Stimulated activated naive B cell treated with anti-CD40 and anti-IgM and Interleukin-4, amounts not matched to agents 10 μg/mL and 1 μg/mL and 100 μg/mL, for 72 hours (primary cell): Measurements from ENCODE around the gene AQP10.
"Not testable (repeated sequence)": the region's sequence is repeated elsewhere in the genome, so short reads cannot be mapped to it uniquely, and the experiment has no call there.

Source experiments
- ATAC-seq, 2 donors: fragments of 150-1000 bp; cut with Tn5 transposase; replicated peaks; 2 replicates each; pipeline ENCODE4 v1.10.0; 2021; ENCODE audit warnings: moderate library complexity in 1 of 2
- DNase-seq: peaks from one replicate; pipeline ENCODE4 v3.0.0; 2021
- H3K27ac Mint-ChIP-seq: one replicate; pipeline ENCODE4 v1.8.0; 2022; ENCODE audit warnings: mild to moderate bottlenecking, mixed read lengths
- H3K27me3 Mint-ChIP-seq, 2 donors: one replicate each; pipeline ENCODE4 v1.8.0; 2022; ENCODE audit warnings: mixed read lengths in 2 of 2
- H3K36me3 Mint-ChIP-seq, 2 donors: one replicate each; pipeline ENCODE4 v1.8.0; 2022; ENCODE audit warnings: mixed read lengths in 2 of 2, mild to moderate bottlenecking in 1 of 2
- H3K4me1 Mint-ChIP-seq, 2 donors: one replicate each; pipeline ENCODE4 v1.8.0; 2022; ENCODE audit warnings: mixed read lengths in 2 of 2, mild to moderate bottlenecking in 1 of 2
- H3K4me3 Mint-ChIP-seq, 2 donors: one replicate each; pipeline ENCODE4 v1.8.0; 2022; ENCODE audit warnings: mild to moderate bottlenecking in 2 of 2, mixed read lengths in 2 of 2, moderate library complexity in 1 of 2
- H3K9me3 Mint-ChIP-seq, 2 donors: one replicate each; pipeline ENCODE4 v1.8.0; 2022; ENCODE audit warnings: mixed read lengths in 2 of 2, mild to moderate bottlenecking in 1 of 2

The AQP10 gene

DNA sequence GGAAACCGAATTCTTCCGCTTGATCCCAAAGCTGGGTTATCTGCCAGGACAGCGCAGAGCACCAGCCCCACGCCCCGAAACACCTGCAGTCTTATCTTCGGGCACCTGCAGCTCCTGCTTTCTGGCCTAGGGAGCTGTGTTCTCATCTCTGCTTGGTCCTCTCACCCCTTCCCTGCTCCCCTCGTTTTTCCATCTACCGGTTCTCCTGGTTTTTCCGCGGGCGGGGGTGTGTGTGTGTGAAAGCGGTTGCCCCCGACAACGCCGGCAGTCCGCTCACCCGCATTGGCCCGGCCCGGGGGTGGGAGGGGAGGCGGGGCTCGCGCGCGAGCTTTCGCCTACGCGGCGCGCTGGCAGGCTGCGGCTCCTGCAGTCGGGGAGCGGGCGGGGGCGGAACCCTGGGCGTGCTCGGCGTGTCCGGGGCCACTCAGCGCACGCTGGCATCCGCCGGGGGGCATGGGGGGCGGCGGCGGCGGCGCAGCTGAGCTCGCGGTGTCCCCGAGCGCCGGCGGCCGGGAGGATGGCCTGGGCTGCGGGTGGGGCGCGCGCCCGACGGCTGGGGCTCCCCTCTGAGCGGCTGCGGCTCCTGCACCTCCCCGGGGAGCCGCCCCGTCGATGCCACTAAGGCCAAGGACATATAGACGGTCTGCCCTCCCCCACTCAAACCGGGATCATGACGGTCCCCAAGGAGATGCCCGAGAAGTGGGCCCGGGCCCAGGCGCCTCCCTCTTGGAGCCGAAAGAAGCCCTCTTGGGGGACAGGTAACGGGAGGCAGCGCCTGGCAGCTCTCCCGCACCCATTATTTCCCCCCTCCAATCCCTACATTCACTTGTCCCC, 7.6 kb downstream of the AQP10 start:
- Mint-ChIP-seq H3K36me3 (peaks cover 15 to 29% of the 10 kb centered on the region in 2 donors), H3K4me3 (peak overlapping the region; percentile 84 to 91), H3K4me1 (peaks cover 39 to 58% of the 10 kb centered on the region in 2 donors), H3K27ac (peak overlapping the region; percentile 1), H3K27me3 (no peaks in the 10 kb centered on the region), H3K9me3 (no peaks in the 10 kb centered on the region)
- DNase-seq (peak; percentile 58), ATAC-seq (peak; percentile 40 to 68)

DNA sequence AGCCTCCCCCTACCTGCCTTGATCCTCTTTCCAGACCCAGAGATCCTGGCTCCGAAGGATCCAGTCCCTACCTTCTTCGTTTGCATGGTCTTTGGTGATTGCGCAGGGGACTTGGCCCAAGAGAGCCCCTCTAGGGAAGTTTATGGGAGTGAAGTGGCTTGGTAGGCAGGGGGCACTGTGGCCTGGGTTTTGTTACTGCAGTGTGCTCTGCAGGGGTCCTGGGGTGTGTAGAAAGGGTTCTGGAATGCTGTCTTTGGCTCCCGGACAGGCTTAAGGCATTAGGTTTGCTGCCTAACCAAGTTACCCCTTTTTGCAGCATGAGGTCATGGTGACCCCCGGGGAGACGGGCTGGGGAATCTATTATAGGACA, 8.2 kb downstream of the AQP10 start:
- Mint-ChIP-seq H3K9me3 (no peaks in the 10 kb centered on the region), H3K36me3 (peaks cover 18 to 35% of the 10 kb centered on the region in 2 donors), H3K27ac (no peak overlapping the region), H3K4me1 (peaks cover 39 to 60% of the 10 kb centered on the region in 2 donors), H3K4me3 (peak overlapping the region; percentile 45 to 48), H3K27me3 (no peaks in the 10 kb centered on the region)
- DNase-seq, result no peak
- ATAC-seq, result no peak

DNA sequence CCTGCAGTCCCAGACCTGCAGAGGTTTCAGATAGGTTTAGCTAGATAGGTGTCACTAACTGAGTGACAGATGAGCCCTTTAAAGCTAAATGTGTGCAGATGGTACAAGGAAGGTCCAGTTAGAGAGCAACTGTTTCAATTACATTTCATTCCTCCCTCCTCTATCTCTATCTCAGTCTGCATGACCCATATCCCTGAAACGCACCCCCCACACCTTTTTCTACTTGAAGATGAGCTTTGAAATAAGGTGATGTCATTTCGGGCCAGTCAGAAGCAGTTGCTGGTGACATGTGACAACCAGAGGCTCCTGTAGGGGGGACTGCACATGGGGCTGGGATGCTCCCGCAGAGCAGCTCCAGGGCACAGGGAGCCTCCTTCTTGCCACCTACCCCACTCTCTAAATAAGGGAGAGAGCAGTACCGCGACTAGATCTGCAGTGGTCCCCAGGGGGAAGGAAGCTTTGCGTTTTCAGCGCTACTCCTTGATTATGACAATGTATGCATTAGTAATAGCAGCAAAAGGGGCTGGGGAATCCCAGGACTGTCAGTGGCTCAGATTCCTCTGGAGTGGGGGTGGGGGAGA, 8.7 kb downstream of the AQP10 start:
- H3K36me3 Mint-ChIP-seq, result peaks cover 22 to 39% of the 10 kb centered on the region in 2 donors
- DNase-seq (no peak), ATAC-seq (no peak)
- no peaks in the 10 kb centered on the region for H3K9me3 Mint-ChIP-seq
- H3K27ac Mint-ChIP-seq, result no peak overlapping the region
- H3K27me3 Mint-ChIP-seq, result no peaks in the 10 kb centered on the region
- H3K4me1 Mint-ChIP-seq, result peaks cover 36 to 60% of the 10 kb centered on the region in 2 donors
- no peak overlapping the region for H3K4me3 Mint-ChIP-seq

DNA sequence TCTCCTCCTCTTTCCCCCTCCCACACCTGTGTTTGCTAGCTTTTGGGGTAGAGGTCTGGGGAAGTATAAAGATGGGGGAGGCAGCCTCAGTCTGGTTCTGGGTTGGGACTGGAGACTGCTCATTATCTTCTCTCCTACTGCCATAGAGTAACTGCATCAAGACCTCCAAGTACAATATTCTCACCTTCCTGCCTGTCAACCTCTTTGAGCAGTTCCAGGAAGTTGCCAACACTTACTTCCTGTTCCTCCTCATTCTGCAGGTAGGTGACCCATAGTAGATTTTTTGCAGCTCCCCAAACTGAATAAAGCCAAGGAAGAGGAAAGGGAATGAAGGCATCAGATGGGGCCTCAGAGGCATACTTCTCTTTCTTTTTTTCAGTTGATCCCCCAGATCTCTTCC, 9.8 kb downstream of the AQP10 start:
- Mint-ChIP-seq H3K36me3 (peaks cover 25 to 47% of the 10 kb centered on the region in 2 donors), H3K4me3 (no peak overlapping the region), H3K27ac (no peak overlapping the region), H3K27me3 (no peaks in the 10 kb centered on the region), H3K4me1 (peaks cover 37 to 65% of the 10 kb centered on the region in 2 donors), H3K9me3 (no peaks in the 10 kb centered on the region)
- no peak for ATAC-seq
- no peak for DNase-seq

DNA sequence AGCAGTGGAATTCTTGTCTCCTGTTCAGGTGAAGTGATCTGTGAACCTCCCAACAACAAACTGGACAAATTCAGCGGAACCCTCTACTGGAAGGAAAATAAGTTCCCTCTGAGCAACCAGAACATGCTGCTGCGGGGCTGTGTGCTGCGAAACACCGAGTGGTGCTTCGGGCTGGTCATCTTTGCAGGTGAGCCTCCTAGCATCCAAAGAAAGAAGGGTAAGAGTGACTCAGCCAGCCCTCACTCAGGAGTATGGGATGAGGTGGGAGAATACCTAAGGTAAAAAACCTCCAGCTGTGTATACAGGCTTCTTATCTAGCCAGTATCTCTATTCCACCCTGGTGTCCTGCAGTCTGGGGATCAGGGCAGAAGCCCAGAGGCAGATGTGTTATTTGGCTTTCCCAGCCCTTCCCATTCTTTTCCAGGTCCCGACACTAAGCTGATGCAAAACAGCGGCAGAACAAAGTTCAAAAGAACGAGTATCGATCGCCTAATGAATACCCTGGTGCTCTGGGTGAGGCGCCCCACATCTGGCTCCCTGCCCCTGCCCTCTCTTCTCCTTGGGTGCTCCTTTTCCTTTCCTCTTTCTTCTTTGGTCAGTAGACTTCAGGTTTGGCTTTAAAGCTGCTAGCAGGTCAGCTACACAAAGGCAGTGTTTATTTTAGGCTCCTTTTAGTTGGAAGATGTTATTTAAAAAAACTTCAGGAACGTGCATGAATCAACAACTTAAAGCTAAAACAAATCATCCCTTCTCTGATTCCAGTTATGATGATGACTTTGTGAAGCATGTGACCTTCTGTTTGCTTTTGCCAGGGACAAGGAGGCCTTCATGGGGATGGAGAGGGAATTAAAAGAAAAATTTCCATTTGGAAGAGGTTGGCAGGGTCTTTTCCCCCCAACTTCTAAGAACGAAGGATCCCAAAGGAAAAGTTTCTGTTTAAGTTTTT, 13.5 kb downstream of the AQP10 start:
- no peak for ATAC-seq
- H3K4me1 Mint-ChIP-seq, result peaks cover 13 to 30% of the 10 kb centered on the region in 2 donors
- peaks cover 40 to 63% of the 10 kb centered on the region in 2 donors for H3K36me3 Mint-ChIP-seq
- no peak overlapping the region for H3K27ac Mint-ChIP-seq
- DNase-seq, result no peak
- H3K9me3 Mint-ChIP-seq, result no peaks in the 10 kb centered on the region
- H3K4me3 Mint-ChIP-seq, result peak overlapping the region in 1 of 2 donors; percentile 69
- H3K27me3 Mint-ChIP-seq, result no peaks in the 10 kb centered on the region

DNA sequence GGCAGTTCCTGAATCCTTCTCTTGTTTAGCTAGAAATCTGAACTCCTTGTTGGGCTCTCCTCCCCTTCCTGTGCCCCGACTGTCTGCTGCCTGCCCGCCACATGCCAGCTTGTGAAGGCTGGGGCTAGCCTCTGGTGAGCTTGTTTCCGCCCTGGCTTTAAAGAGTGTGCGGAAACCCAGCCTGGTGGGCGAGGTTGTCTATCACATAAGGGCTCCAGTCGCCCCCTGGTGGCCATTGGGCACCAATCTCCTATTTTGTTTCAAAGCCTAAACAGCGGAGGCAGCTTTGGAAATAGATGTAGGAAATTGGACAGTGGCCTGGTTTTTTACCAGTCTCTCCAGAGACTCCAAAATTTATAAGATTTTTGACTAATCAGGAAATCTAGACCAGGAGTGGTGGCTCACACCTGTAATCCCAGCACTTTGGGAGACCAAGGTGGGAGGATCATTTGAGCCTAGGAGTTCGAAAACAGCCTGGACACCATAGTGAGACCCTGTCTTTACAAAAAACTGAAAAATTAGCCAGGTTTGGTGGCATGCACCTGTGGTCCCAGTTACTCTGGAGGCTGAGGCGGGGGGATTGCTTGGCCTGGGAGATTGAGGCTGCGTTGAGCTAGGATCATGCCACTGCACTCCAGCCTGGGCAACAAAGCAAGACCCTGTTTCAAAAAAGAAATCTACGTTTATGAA, 14.3 kb downstream of the AQP10 start:
- Mint-ChIP-seq H3K4me3 (peak overlapping the region in 1 of 2 donors; percentile 69), H3K27me3 (no peaks in the 10 kb centered on the region), H3K36me3 (peaks cover 40 to 62% of the 10 kb centered on the region in 2 donors), H3K9me3 (no peaks in the 10 kb centered on the region), H3K4me1 (peaks cover 5 to 21% of the 10 kb centered on the region in 2 donors), H3K27ac (peak overlapping the region; percentile 80)
- ATAC-seq (peak; percentile 99 to 100), DNase-seq (peak; percentile 73)

DNA sequence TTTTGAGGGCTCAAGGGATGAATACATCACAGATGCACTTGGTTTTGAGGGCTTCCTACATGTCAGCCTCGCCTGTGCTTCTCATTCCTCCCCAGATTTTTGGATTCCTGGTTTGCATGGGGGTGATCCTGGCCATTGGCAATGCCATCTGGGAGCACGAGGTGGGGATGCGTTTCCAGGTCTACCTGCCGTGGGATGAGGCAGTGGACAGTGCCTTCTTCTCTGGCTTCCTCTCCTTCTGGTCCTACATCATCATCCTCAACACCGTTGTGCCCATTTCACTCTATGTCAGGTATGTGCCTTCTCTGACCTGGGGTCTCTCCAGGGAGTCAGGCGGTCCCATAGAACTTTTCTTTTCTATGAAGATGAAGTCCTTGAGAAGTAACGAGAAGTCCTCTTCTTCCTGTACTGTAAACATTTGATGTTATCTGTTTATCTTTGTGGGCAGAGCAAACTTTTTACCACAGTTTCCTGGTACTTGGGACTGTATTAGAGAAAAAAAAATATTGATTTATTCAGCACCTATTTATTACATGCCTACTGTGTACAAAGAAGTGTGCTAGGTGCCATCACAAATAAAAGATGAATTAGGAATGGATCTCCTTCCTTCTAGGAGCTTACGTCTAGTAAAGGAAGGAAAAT, 16.5 kb downstream of the AQP10 start:
- Mint-ChIP-seq H3K4me3 (no peak overlapping the region), H3K27ac (no peak overlapping the region), H3K36me3 (peaks cover 47 to 64% of the 10 kb centered on the region in 2 donors), H3K9me3 (no peaks in the 10 kb centered on the region), H3K27me3 (no peaks in the 10 kb centered on the region), H3K4me1 (peaks cover 4 to 14% of the 10 kb centered on the region in 2 donors)
- ATAC-seq, result no peak
- no peak for DNase-seq

DNA sequence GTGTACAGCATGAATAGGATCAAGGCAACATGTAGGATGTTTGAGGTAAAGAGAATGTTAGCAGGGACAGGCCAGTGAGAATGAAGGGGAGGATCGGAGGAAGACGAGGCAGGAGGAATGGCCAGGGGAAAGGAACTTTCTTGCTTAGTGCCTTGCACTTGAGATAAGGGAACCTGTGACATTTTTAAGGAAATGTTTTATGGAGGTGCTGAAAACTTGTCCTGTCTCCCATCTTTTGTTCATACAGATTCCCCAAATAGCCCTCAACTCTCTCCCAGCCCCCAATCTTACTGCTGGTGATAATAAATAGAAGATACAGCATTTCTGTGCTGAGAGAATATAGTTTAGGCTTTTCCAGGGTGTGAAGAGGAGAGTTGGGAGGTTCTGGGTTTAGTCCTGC, 18.0 kb downstream of the AQP10 start:
- no peak for ATAC-seq
- Mint-ChIP-seq H3K27ac (no peak overlapping the region), H3K9me3 (no peaks in the 10 kb centered on the region), H3K4me3 (no peak overlapping the region), H3K27me3 (no peaks in the 10 kb centered on the region), H3K4me1 (peaks cover 7 to 14% of the 10 kb centered on the region in 2 donors), H3K36me3 (peaks cover 57 to 70% of the 10 kb centered on the region in 2 donors)
- DNase-seq, result no peak

DNA sequence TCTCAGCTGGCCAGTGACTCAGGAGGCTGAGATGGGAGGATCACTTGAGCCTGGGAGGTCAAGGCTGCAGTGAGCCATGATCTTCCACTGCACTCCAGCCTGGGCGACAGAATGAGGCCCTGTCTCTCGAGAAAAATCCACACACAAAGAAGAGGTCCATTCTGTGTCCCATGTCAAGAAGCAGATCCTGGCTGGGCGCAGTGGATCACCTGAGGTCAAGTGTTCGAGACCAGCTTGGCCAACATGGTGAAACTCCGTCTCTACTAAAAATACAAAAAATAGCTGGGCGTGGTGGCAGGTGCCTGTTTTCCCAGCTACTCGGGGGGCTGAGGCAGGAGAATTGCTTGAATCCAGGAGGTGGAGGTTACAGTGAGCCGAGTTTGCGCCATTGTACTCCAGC, 20.5 kb downstream of the AQP10 start:
- ATAC-seq, H3K4me1 Mint-ChIP-seq, DNase-seq, H3K4me3 Mint-ChIP-seq, H3K27ac Mint-ChIP-seq, H3K9me3 Mint-ChIP-seq, H3K27me3 Mint-ChIP-seq: not testable (repeated sequence)
- H3K36me3 Mint-ChIP-seq, result peaks cover 57 to 76% of the 10 kb centered on the region in 2 donors

DNA sequence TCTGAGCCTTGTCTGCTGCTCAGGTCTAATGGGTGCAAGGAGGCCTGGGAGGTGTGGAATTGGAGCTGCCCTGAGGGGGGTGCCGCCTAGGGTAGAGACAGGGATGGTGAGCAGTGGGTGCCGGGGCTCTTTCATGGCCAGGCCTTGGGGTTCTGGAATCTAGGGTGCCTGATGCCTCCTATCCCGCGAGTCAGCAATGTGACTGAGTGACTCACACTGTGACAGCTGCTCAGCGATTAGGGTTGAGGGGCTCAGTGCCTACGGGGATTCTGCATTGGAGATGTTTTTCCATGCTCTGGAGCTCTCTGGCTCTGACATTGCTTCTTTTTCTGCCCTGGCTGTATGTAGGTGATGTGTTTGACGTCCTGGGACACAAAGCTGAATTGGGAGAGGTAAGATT, 21.2 kb downstream of the AQP10 start:
- peaks cover 62 to 82% of the 10 kb centered on the region in 2 donors for H3K36me3 Mint-ChIP-seq
- H3K9me3 Mint-ChIP-seq, result no peaks in the 10 kb centered on the region
- no peak for ATAC-seq
- H3K4me3 Mint-ChIP-seq, result no peak overlapping the region
- no peak overlapping the region for H3K27ac Mint-ChIP-seq
- DNase-seq, result no peak
- H3K4me1 Mint-ChIP-seq, result peaks cover 3 to 5% of the 10 kb centered on the region in 2 donors
- no peaks in the 10 kb centered on the region for H3K27me3 Mint-ChIP-seq

DNA sequence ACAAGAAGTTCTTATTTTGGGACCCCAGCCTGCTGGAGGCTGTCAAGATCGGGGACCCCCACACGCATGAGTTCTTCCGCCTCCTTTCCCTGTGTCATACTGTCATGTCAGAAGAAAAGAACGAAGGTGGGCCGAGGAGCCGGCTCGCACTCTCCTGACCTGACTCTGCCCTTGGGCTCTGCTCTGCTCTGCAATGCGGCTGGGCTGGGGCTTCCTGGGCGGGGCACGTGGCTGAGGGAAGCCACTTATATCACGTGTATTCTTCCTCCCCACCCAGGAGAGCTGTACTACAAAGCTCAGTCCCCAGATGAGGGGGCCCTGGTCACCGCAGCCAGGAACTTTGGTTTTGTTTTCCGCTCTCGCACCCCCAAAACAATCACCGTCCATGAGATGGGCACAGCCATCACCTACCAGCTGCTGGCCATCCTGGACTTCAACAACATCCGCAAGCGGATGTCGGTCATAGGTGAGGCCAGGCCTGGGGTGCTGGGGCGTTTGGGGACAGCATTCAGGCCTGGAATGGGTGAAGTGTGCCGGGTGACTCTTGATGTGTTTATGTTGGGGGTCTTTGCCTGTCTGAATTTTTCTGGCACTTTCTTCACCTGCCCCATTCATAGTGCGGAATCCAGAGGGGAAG, 22.1 kb downstream of the AQP10 start:
- H3K36me3 Mint-ChIP-seq, result peaks cover 63 to 81% of the 10 kb centered on the region in 2 donors
- DNase-seq (no peak), ATAC-seq (no peak)
- H3K4me3 Mint-ChIP-seq, result no peak overlapping the region
- H3K27ac Mint-ChIP-seq, result no peak overlapping the region
- peaks cover 5% of the 10 kb centered on the region in 2 donors for H3K4me1 Mint-ChIP-seq
- no peaks in the 10 kb centered on the region for H3K9me3 Mint-ChIP-seq
- H3K27me3 Mint-ChIP-seq, result no peaks in the 10 kb centered on the region

DNA sequence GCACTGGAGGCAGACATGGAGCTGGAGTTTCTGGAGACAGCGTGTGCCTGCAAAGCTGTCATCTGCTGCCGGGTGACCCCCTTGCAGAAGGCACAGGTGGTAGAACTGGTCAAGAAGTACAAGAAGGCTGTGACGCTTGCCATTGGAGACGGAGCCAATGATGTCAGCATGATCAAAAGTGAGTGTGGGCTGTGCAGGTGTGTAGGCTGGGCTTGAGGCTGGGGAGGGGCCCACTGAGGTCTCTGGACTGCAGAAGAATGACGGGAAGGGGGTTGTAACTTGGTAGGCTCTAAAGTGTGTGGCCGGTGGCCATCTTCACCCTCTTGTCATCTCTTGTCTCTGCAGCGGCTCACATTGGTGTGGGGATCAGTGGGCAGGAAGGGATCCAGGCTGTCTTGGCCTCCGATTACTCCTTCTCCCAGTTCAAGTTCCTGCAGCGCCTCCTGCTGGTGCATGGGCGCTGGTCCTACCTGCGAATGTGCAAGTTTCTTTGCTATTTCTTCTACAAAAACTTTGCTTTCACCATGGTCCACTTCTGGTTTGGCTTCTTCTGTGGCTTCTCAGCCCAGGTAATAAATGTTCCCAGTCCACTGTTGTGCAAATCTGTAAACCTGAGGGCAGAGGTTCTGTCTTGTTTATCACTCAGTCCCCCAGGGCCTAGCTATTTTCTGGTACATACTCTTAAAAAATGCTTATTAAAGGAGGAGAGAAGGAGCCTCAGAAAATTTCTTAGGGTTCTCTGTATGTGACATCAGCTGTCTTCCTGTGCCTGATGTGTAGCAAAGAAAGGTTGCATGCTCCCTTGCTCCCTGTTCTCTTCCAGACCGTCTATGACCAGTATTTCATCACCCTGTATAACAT, 24.3 kb downstream of the AQP10 start:
- DNase-seq (no peak), ATAC-seq (no peak)
- H3K9me3 Mint-ChIP-seq, result no peaks in the 10 kb centered on the region
- H3K27me3 Mint-ChIP-seq, result no peaks in the 10 kb centered on the region
- no peak overlapping the region for H3K4me3 Mint-ChIP-seq
- no peak overlapping the region for H3K27ac Mint-ChIP-seq
- H3K36me3 Mint-ChIP-seq, result peaks cover 67 to 87% of the 10 kb centered on the region in 2 donors
- H3K4me1 Mint-ChIP-seq, result peaks cover 5% of the 10 kb centered on the region in 2 donors
